ENCODE results near the gene MPI.

MPI gene

DNA sequence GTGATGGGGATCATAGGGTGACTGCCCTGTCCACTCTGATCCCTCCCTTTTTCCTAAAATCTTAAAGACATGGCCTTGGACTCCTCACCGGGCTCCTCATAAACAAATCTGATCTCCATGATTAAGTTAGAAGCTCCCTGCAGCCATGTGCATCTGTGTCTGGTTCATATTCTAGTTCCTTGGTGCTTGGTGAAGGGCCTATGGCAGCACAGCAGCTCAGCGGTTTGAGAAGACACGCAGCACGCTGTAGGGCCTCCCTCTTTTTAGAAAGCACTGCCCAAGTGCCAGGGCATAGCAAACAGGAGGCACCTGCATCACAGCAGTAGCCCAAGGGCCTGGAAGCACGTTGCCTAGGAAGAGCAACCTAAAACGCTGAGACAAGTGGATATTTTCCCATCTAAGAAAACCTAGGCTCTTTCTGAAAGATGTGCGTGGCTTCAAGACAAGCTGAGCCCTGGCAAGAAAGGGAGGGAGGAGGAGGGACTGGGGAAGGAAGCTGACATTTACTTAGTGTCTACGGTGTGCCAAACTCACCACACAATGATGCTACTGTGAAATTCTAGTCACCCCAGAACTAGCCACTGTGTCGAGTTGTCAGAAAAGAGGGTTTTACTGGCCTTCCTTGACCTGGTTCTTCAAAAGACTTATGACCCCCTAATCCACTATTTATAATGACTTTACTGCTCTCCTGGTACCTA lies 32.0 kb upstream of the MPI start:
- POLR2A ChIA-PET: interaction anchor here (0.7 to 0.9 kb wide), 2 partner anchors 12 to 31 kb away, joined by 3 read pairs; partner anchors contain the start of gene MPI
- TF ChIP-seq FOXK2 (IDR thresholded peaks at IDR 0.05) (no peak), NFRKB (IDR thresholded peaks at IDR 0.05) (no peak)
- no peak for DNase-seq (ENCODE audit: extremely low spot score)
- CTCF ChIA-PET: interaction anchor here (0.6 to 0.7 kb wide), 2 partner anchors 38 to 92 kb away, joined by 3 read pairs; no protein-coding TSS in a partner anchor

DNA sequence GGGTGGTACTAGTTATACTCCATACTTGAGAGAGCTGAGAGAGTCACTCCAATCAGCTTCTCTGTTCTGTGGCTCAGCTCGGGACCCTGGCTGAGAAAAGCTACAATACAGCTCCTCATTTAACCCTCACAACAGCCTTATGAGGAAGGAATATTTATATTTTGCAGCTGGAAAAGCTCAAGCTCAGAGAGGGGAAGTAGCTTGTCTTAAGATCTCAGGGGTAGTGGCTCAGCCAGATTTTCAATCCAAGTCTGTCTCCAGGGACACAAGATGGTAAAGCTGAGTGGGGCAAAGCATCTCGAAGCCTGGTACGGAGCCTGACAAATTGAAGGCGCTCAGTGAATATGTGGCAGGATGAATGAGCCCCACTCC lies 31.5 kb upstream of the MPI start:
- ChIA-PET POLR2A (interaction anchor here (0.7 to 1.6 kb wide), 4 partner anchors 12 to 48 kb away, joined by 3 to 7 read pairs (median 4); partner anchors contain the start of genes FAM219B, MPI and ULK3), CTCF (interaction anchor here (0.6 kb wide), 1 partner anchor 37 kb away, joined by 3 read pairs; no protein-coding TSS in a partner anchor)
- no peak for DNase-seq (ENCODE audit: extremely low spot score)
- TF ChIP-seq HDGF (IDR thresholded peaks at IDR 0.05; ENCODE audit: borderline replicate concordance): no peak
- TF ChIP-seq L3MBTL2 (conservative IDR thresholded peaks at IDR 0.05): no peak
- no peak for TF ChIP-seq SUZ12 (IDR thresholded peaks at IDR 0.05)
- no peak for TF ChIP-seq FOXK2 (IDR thresholded peaks at IDR 0.05)
- no peak for TF ChIP-seq PKNOX1 (IDR thresholded peaks at IDR 0.05)
- TF ChIP-seq LEF1 (IDR thresholded peaks at IDR 0.05; ENCODE audit: borderline replicate concordance): no peak
- no peak for TF ChIP-seq FOXM1 (IDR thresholded peaks at IDR 0.05; ENCODE audit: borderline replicate concordance)
- no peak for TF ChIP-seq ZNF384 (IDR thresholded peaks at IDR 0.05)
- TF ChIP-seq BHLHE40 (IDR thresholded peaks at IDR 0.05; ENCODE audit: borderline replicate concordance): no peak
- no peak for TF ChIP-seq TARDBP (IDR thresholded peaks at IDR 0.05)
- no peak for TF ChIP-seq ELF4 (IDR thresholded peaks at IDR 0.05)
- TF ChIP-seq FOXA1 (IDR thresholded peaks at IDR 0.05): no peak
- TF ChIP-seq CTBP1 (IDR thresholded peaks at IDR 0.05; ENCODE audit: borderline replicate concordance): no peak
- TF ChIP-seq ARNT (IDR thresholded peaks at IDR 0.05): no peak

DNA sequence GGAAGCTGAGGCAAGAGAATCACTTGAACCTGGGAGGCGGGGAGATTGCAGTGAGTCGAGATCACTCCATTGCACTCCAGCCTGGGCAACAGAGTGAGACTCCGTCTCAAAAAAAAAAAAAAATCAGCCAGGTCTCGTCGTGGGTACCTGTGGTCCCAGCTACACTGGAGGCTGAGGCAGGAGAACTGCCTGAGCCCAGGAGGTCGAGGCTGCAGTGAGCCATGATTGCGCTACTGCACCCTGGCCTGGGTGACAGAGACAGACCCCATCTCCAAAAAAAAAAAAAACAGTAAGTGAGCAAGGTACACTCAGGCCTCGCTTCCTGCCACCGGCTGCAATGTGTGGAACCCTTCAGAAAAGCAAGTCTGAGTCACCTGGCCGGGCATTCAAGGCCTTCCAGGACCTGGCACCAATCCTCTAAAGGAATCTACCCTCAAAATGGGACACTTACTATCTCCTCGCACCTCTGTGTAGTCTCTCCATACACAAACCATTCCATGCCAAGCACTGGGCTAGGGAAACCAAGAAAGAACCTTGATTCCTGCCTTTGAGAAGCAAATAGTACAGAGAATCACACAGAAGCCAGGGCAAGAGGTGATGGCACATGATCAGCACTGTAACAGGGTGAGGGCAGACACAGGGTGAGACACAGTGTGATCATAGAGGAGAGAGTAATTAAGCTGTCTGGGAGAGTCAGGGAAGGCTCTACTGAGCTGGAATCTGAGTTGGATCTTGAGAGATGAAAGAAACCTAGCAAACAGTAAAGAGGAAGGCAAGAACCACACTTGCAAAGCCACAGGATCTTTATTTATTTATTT lies 26.4 kb upstream of the MPI start:
- ChIA-PET POLR2A (no interaction called here), CTCF (interaction anchor here (0.5 to 0.6 kb wide), 2 partner anchors 94 to 137 kb away, joined by 3 to 4 read pairs; no protein-coding TSS in a partner anchor)
- no peak for DNase-seq (ENCODE audit: extremely low spot score)
- no peak for TF ChIP-seq ARNT (IDR thresholded peaks at IDR 0.05)
- TF ChIP-seq FOXM1 (IDR thresholded peaks at IDR 0.05; ENCODE audit: borderline replicate concordance): no peak
- no peak for TF ChIP-seq NFRKB (IDR thresholded peaks at IDR 0.05)
- no peak for TF ChIP-seq LEF1 (IDR thresholded peaks at IDR 0.05; ENCODE audit: borderline replicate concordance)
- no peak for TF ChIP-seq TARDBP (IDR thresholded peaks at IDR 0.05)
- TF ChIP-seq SP1 (IDR thresholded peaks at IDR 0.05): no peak
- no peak for TF ChIP-seq BHLHE40 (IDR thresholded peaks at IDR 0.05; ENCODE audit: borderline replicate concordance)
- TF ChIP-seq SUZ12 (IDR thresholded peaks at IDR 0.05): no peak
- TF ChIP-seq ELF4 (IDR thresholded peaks at IDR 0.05): no peak
- no peak for TF ChIP-seq HDGF (IDR thresholded peaks at IDR 0.05; ENCODE audit: borderline replicate concordance)
- TF ChIP-seq L3MBTL2 (conservative IDR thresholded peaks at IDR 0.05): no peak
- no peak for TF ChIP-seq FOXK2 (IDR thresholded peaks at IDR 0.05)
- no peak for TF ChIP-seq CTBP1 (IDR thresholded peaks at IDR 0.05; ENCODE audit: borderline replicate concordance)
- no peak for TF ChIP-seq PKNOX1 (IDR thresholded peaks at IDR 0.05)
- no peak for TF ChIP-seq FOXA1 (IDR thresholded peaks at IDR 0.05)

DNA sequence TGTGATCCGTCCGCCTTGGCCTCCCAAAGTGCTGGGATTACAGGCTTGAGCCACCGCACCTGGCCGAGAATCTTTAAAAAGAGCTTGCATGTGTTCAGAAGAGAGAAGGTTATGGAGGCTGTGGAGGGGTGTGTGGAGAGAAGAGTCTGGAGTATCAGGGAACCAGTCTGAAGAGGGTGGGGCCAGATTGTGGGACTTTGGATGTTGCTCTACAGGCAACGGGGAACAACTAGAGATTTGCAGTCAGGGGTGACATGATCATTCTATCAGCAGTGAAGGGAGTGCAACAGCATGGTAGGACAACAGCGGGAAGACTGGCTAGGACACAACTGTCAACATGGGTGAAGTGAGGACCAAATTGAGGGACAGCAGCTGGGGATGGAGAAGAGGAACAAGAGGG lies 25.5 kb upstream of the MPI start:
- CTCF ChIA-PET: interaction anchor here (0.6 kb wide), 1 partner anchor 95 kb away, joined by 4 read pairs; no protein-coding TSS in a partner anchor
- no peak for DNase-seq (ENCODE audit: extremely low spot score)
- TF ChIP-seq LEF1 (IDR thresholded peaks at IDR 0.05; ENCODE audit: borderline replicate concordance): no peak
- TF ChIP-seq CTBP1 (IDR thresholded peaks at IDR 0.05; ENCODE audit: borderline replicate concordance): no peak
- no peak for TF ChIP-seq SP1 (IDR thresholded peaks at IDR 0.05)
- TF ChIP-seq FOXK2 (IDR thresholded peaks at IDR 0.05): no peak
- TF ChIP-seq HDGF (IDR thresholded peaks at IDR 0.05; ENCODE audit: borderline replicate concordance): no peak
- TF ChIP-seq FOXA1 (IDR thresholded peaks at IDR 0.05): no peak
- TF ChIP-seq L3MBTL2 (conservative IDR thresholded peaks at IDR 0.05): no peak
- no peak for TF ChIP-seq ZNF384 (IDR thresholded peaks at IDR 0.05)
- no peak for TF ChIP-seq TARDBP (IDR thresholded peaks at IDR 0.05)
- TF ChIP-seq BHLHE40 (IDR thresholded peaks at IDR 0.05; ENCODE audit: borderline replicate concordance): no peak
- POLR2A ChIA-PET: no interaction called here

DNA sequence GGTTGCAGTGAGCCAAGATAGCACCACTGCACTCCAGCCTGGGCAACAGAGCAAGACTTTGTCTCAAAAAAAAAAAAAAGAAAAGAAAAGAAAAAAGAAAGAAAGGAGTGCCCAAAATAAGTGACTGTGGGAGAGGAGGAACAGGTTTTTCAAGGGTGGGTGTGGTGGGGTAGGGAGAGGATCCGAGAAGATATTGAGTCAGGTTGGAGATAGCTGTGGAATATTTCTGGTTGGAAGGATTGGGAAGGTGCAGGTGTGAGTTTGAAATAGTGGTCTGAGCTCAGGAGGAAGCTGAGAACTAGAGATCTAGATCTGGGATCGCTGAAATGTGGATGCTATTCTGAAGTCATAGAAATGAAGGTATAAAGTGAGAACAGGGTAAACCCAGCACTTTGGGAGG lies 24.5 kb upstream of the MPI start:
- ChIA-PET POLR2A (interaction anchor here (0.9 kb wide), 1 partner anchor 22 kb away, joined by 3 read pairs; the partner anchor contains the start of gene ULK3), CTCF (no interaction called here)
- TF ChIP-seq HDGF (IDR thresholded peaks at IDR 0.05; ENCODE audit: borderline replicate concordance): no peak
- TF ChIP-seq FOXA1 (IDR thresholded peaks at IDR 0.05): no peak
- TF ChIP-seq SP1 (IDR thresholded peaks at IDR 0.05): no peak
- no peak for TF ChIP-seq PKNOX1 (IDR thresholded peaks at IDR 0.05)
- no peak for TF ChIP-seq ZNF384 (IDR thresholded peaks at IDR 0.05)
- TF ChIP-seq CTBP1 (IDR thresholded peaks at IDR 0.05; ENCODE audit: borderline replicate concordance): no peak
- no peak for TF ChIP-seq NFRKB (IDR thresholded peaks at IDR 0.05)
- no peak for TF ChIP-seq BHLHE40 (IDR thresholded peaks at IDR 0.05; ENCODE audit: borderline replicate concordance)
- no peak for TF ChIP-seq TARDBP (IDR thresholded peaks at IDR 0.05)
- no peak for TF ChIP-seq LEF1 (IDR thresholded peaks at IDR 0.05; ENCODE audit: borderline replicate concordance)
- TF ChIP-seq L3MBTL2 (conservative IDR thresholded peaks at IDR 0.05): no peak
- no peak for TF ChIP-seq FOXM1 (IDR thresholded peaks at IDR 0.05; ENCODE audit: borderline replicate concordance)
- no peak for TF ChIP-seq SUZ12 (IDR thresholded peaks at IDR 0.05)
- DNase-seq (ENCODE audit: extremely low spot score): no peak

All from HEK293T (cell line).